ENCODE data around the gene LAMA3. TPM values are rescaled to one million over a fixed set of nuclear protein-coding genes. Genes with fewer than 3 reads are reported as not detected.

The LAMA3 gene
- total and polyA plus RNA-seq, 2 of the 13 experiments (the other 11 are each of a cell fraction or from before 2014, with no cell fraction given) = 0.45 to 2.2 TPM

GRCh38 chr18:23897733-23898132 is 208.5 kb downstream of the LAMA3 start (continued):
- no peak for TF ChIP-seq ZNF644 (CRISPR knock-in tag; IDR thresholded peaks at IDR 0.05; ENCODE audit: low read depth)
- TF ChIP-seq KAT8 (CRISPR knock-in tag; IDR thresholded peaks at IDR 0.05) = no peak
- no peak for TF ChIP-seq HOMEZ (CRISPR knock-in tag; IDR thresholded peaks at IDR 0.05; ENCODE audit: low read depth)

- no peak for TF ChIP-seq SMAD1 (CRISPR knock-in tag; IDR thresholded peaks at IDR 0.05; ENCODE audit: borderline replicate concordance, low read depth)
- no peak for TF ChIP-seq ZNF777 (CRISPR knock-in tag; IDR thresholded peaks at IDR 0.05)
- no peak for TF ChIP-seq ZNF776 (CRISPR knock-in tag; IDR thresholded peaks at IDR 0.05)
- no peak for TF ChIP-seq NCOA1 (CRISPR knock-in tag; IDR thresholded peaks at IDR 0.05)
- no peak for TF ChIP-seq ZNF382 (CRISPR knock-in tag; IDR thresholded peaks at IDR 0.05; ENCODE audit: borderline replicate concordance)
- no peak for TF ChIP-seq RAD51 (IDR thresholded peaks at IDR 0.05; ENCODE audit: borderline replicate concordance)
- no peak for TF ChIP-seq ZBTB4 (CRISPR knock-in tag; IDR thresholded peaks at IDR 0.05; ENCODE audit: borderline replicate concordance)
- TF ChIP-seq ZSCAN5A (CRISPR knock-in tag; IDR thresholded peaks at IDR 0.05; ENCODE audit: borderline replicate concordance) = no peak
- TF ChIP-seq ZNF501 (CRISPR knock-in tag; IDR thresholded peaks at IDR 0.05) = no peak
- TF ChIP-seq ZNF549 (CRISPR knock-in tag; IDR thresholded peaks at IDR 0.05) = no peak
- TF ChIP-seq HDAC6 (IDR thresholded peaks at IDR 0.05; ENCODE audit: low read depth, low read length) = no peak
- no peak for FAIRE-seq
- in situ Hi-C loops (cut with HindIII; ENCODE audit: extremely low pct_ligation_motif_present, low pct_unique_long_range_greater_than_20kb) (no loop called here), intact Hi-C loops (cut with micrococcal nuclease; ENCODE audit: unreplicated experiment) (no loop called here)
- Histone ChIP-seq H3K27me3 (ENCODE audit: control insufficient read depth in 1 of 2, insufficient read depth in 2 of 2, low read length in 2 of 2) (no peaks in the 10 kb centered on the region), H3K36me3 (replicated peaks in 1 of 2; ENCODE audit: control insufficient read depth in 1 of 2, insufficient read depth in 2 of 2, low read length in 2 of 2) (no peaks in the 10 kb centered on the region), H3K4me2 (ENCODE audit: low read depth, low read length) (no peak overlapping the region), H3K79me2 (ENCODE audit: insufficient read depth, low read length) (no peaks in the 10 kb centered on the region), H3K27ac (ENCODE audit: extremely low read length, insufficient read depth, low read length) (no peak overlapping the region), H4K20me1 (ENCODE audit: insufficient read depth, low read length) (no peaks in the 10 kb centered on the region), H3K4me3 (replicated peaks in 1 of 3; ENCODE audit: insufficient read depth in 1 of 3, low read depth in 2 of 3, low read length in 3 of 3) (no peak overlapping the region), H2AFZ (ENCODE audit: low read length) (no peak overlapping the region), H3K9ac (ENCODE audit: insufficient read depth, low read depth, low read length) (no peak overlapping the region), H3K4me1 (ENCODE audit: insufficient read depth, low read length) (no peaks in the 10 kb centered on the region), H3K9me3 (ENCODE audit: low read length) (no peaks in the 10 kb centered on the region)
- POLR2A ChIA-PET = no interaction called here
- no peak for ATAC-seq
- WGBS (ENCODE audit: low lambda C conversion rate) = 65% methylated on average over 8 of the region's 8 CpGs
- CTCF ChIA-PET (ENCODE audit: low intra/inter-chr PET ratio, low total read pairs) = no interaction called here
- DNase-seq (ENCODE audit: low spot score) = no peak
- no TSS peak for BruUV-seq (replicated peaks)
These were observed 211.7 kb downstream of the LAMA3 start for GRCh38 chr18:23900994-23901393.
